A673 (cell line): ENCODE results near the gene ZBTB1. TPM values are rescaled to one million over a fixed set of nuclear protein-coding genes. Genes with fewer than 3 reads are reported as not detected.
A peak's percentile ranks its signal among the peaks of the same experiment; 100 is the strongest.

ENCODE experiments used
- BruUV-seq: library from RNA; stranded (reverse); fragments of 400-500 nt; replicated peaks from 2 replicates; lab custom pipeline; 2021; lab: Mats Ljungman, UMichigan
- CTCF ChIA-PET: fragments of 300-600 bp; sonication (Branson Sonifier 250); formaldehyde crosslinking; loops from one replicate; lab custom pipeline; 2022; ENCODE audit warnings: antibody characterized with exemption; lab: Charles Lee
- POLR2A ChIA-PET: fragments of 300-600 bp; sonication (Branson Sonifier 250); formaldehyde crosslinking; loops from one replicate; lab custom pipeline; 2022; ENCODE audit warnings: antibody characterized with exemption; ENCODE audit not compliant: low non-redundant PET; lab: Charles Lee
- DNase-seq: peaks from one replicate; pipeline ENCODE4 v3.0.0-alpha.2; 2015; ENCODE audit warnings: low spot score
- H3K27ac ChIP-seq: fragments of 200-600 bp; sonication (generic); 2 replicates; pipeline ENCODE4 v1.5.1; 2016; ENCODE audit warnings: mixed run types, low read depth, mild to moderate bottlenecking, mixed read lengths, antibody characterized with exemption, low read length; ENCODE audit not compliant: poor library complexity, severe bottlenecking
- H3K27me3 ChIP-seq: fragments of 200-600 bp; sonication (generic); replicated peaks from 2 replicates; pipeline ENCODE4 v1.6.1; 2017; ENCODE audit warnings: mixed run types, low read depth, mild to moderate bottlenecking, mixed read lengths, antibody characterized with exemption, low read length; ENCODE audit not compliant: insufficient read depth, poor library complexity
- H3K36me3 ChIP-seq: fragments of 200-600 bp; sonication (generic); 2 replicates; pipeline ENCODE4 v1.6.1; 2016; ENCODE audit warnings: mixed run types, mild to moderate bottlenecking, mixed read lengths, antibody characterized with exemption, low read length; ENCODE audit not compliant: insufficient read depth, poor library complexity, severe bottlenecking
- H3K4me1 ChIP-seq: fragments of 200-600 bp; sonication (generic); 2 replicates; pipeline ENCODE4 v1.6.1; 2017; ENCODE audit warnings: mixed run types, mild to moderate bottlenecking, mixed read lengths, antibody characterized with exemption, low read length; ENCODE audit not compliant: insufficient read depth, poor library complexity, severe bottlenecking
- H3K4me3 ChIP-seq: fragments of 200-600 bp; sonication (generic); 2 replicates; pipeline ENCODE4 v1.5.1; 2016; ENCODE audit warnings: low read depth, mixed run types, mild to moderate bottlenecking, mixed read lengths, low read length; ENCODE audit not compliant: poor library complexity, severe bottlenecking
- H3K9me3 ChIP-seq: fragments of 200-600 bp; sonication (generic); 2 replicates; pipeline ENCODE4 v1.6.1; 2016; ENCODE audit warnings: mixed run types, low read depth, mild to moderate bottlenecking, mixed read lengths, antibody characterized with exemption, low read length; ENCODE audit not compliant: poor library complexity, severe bottlenecking
- CTCF ChIP-seq: fragments of 300-800, 200-600 bp; sonication (generic); conservative IDR thresholded peaks from 2 replicates; pipeline ENCODE4 v1.5.1; 2017; ENCODE audit warnings: low read depth, mild to moderate bottlenecking, antibody characterized with exemption, low read length, moderate library complexity, mixed read lengths
- EZH2 ChIP-seq: fragments of 200-600 bp; sonication (generic); IDR thresholded peaks from 2 replicates; pipeline ENCODE4 v1.6.1; 2017; ENCODE audit warnings: borderline replicate concordance, low read depth, mild to moderate bottlenecking, mixed read lengths, antibody characterized with exemption, low read length; ENCODE audit not compliant: poor library complexity, severe bottlenecking
- intact Hi-C: fragments of 100-400 bp; cut with micrococcal nuclease; formaldehyde crosslinking; loops from one replicate; pipeline ENCODE4 v1.10.0; 2022; ENCODE audit not compliant: unreplicated experiment
- total RNA-seq: library from RNA; stranded (reverse); gene quantifications from 2 replicates; pipeline ENCODE4 v1.2.3, GENCODE V29; 2021

ZBTB1 gene
- total RNA-seq, 1 experiment from 2014 or later: 37.7 TPM

DNA sequence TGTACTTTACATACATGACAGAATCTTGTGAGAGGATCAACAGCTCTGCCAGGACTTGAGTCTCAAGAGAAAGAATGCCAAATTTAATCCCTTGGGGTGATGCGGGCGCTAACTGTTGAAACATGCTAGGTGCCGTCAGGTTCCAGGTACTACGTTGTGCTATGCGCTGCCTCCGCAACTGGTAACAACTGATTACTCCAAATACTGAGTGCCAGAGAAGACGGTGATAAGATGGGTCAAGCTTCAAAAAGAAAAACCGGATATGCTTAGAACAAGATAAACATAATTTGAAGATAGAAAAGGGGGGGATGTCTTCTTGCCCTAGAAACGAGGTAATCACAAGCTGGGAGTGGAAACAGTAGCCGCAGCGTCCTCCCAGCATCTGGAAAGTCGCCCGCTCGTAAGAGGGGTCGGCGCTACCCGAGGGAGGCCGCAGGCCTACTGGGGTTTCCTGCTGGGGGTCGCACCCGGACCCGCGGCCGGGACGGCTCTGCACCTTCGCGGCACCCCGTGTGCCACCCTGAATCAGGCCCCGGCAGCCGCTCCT is 1.6 kb upstream of the ZBTB1 start:
- H3K27ac ChIP-seq: peak overlapping the region; percentile 100
- no TSS peak for BruUV-seq
- no peaks in the 10 kb centered on the region for H3K27me3 ChIP-seq
- TF ChIP-seq CTCF (no peak), EZH2 (no peak)
- intact Hi-C loops: no loop called here
- ChIA-PET POLR2A (no interaction called here), CTCF (no interaction called here)
- H3K4me3 ChIP-seq: peak overlapping the region; percentile 87
- no peak for DNase-seq
- peaks cover 31% of the 10 kb centered on the region for H3K4me1 ChIP-seq
- H3K9me3 ChIP-seq: no peaks in the 10 kb centered on the region
- peaks cover 4% of the 10 kb centered on the region for H3K36me3 ChIP-seq

GRCh38 chr14:64503434-64504309 is 898 bp upstream of the ZBTB1 start, which contains the start of gene ZBTB25:
TSS of gene ZBTB25 (minus strand) at chr14:64503838. CDS start at chr14:64490533, 13,305 bp downstream.
- Histone ChIP-seq H3K9me3 (no peaks in the 10 kb centered on the region), H3K27ac (peak within 1 kb of the TSS; percentile 100), H3K4me1 (peaks cover 31% of the 10 kb centered on the region), H3K27me3 (no peaks in the 10 kb centered on the region), H3K36me3 (peaks cover 4% of the 10 kb centered on the region), H3K4me3 (peak within 1 kb of the TSS; percentile 87)
- POLR2A ChIA-PET: interaction anchor here (0.7 kb wide), 1 partner anchor 135 kb away, joined by 3 read pairs; no protein-coding TSS in a partner anchor
- no TSS peak for BruUV-seq
- peak; percentile 98 for DNase-seq
- no peak for TF ChIP-seq EZH2
- TF ChIP-seq CTCF: no peak
- CTCF ChIA-PET: interaction anchor here (0.7 kb wide), 1 partner anchor 24 kb away, joined by 4 read pairs; no protein-coding TSS in a partner anchor
- intact Hi-C loops: no loop called here

- intact Hi-C loops: loop anchor here (1.0 kb wide), 1 partner anchor 35 kb away; the partner anchor contains the start of gene HSPA2
- Histone ChIP-seq H3K36me3 (no peaks in the 10 kb centered on the region), H3K4me1 (peaks cover 36% of the 10 kb centered on the region), H3K4me3 (peak overlapping the region; percentile 87), H3K27me3 (no peaks in the 10 kb centered on the region), H3K27ac (peak overlapping the region; percentile 100), H3K9me3 (no peaks in the 10 kb centered on the region)
- TF ChIP-seq CTCF (no peak), EZH2 (no peak)
- TSS peak; percentile 53 for BruUV-seq
- DNase-seq: peak; percentile 94
- ChIA-PET CTCF (no interaction called here), POLR2A (interaction anchor here (0.6 kb wide), 1 partner anchor 37 kb away, joined by 3 read pairs; no protein-coding TSS in a partner anchor)
Observed at GRCh38 chr14:64504897-64505794, 576 bp downstream of the ZBTB1 start.
